Keratinocyte (primary cell): ENCODE results near the gene EXD3. TPM values are rescaled to one million over a fixed set of nuclear protein-coding genes. Genes with fewer than 3 reads are reported as not detected.

Experiments used
- DNase-seq: peaks from one replicate; pipeline ENCODE4 v3.0.0-alpha.2; 2011; ENCODE audit warnings: low read depth, missing footprints, low spot score
- FAIRE-seq: peaks from 2 replicates; lab custom pipeline; 2011; peaks lifted over from hg19 to GRCh38; lab: Jason Lieb, UNC
- H2AFZ ChIP-seq: 2 replicates; pipeline ENCODE4 v1.6.0; 2012; ENCODE audit warnings: low read length, control low read depth, inconsistent platforms; ENCODE audit not compliant: control insufficient read depth
- H3K27ac ChIP-seq: 2 replicates; pipeline ENCODE4 v1.5.1; 2011; ENCODE audit warnings: low read length; ENCODE audit not compliant: control insufficient read depth, insufficient read depth
- H3K27me3 ChIP-seq: 3 replicates; pipeline ENCODE4 v1.6.0; 2011; ENCODE audit warnings: low read length; ENCODE audit not compliant: control insufficient read depth, insufficient read depth; ENCODE audit errors: extremely low read depth
- H3K36me3 ChIP-seq, 2 experiments: 2 replicates in 1 of 2; 3 replicates in 1 of 2; pipeline ENCODE4 v1.5.1; 2011; ENCODE audit warnings: low read length in 2 of 2, mild to moderate bottlenecking in 1 of 2; ENCODE audit not compliant: control insufficient read depth in 2 of 2, insufficient read depth in 2 of 2; ENCODE audit errors: extremely low read depth in 1 of 2
- H3K4me1 ChIP-seq: 3 replicates; pipeline ENCODE4 v1.5.1; 2011; ENCODE audit warnings: low read length; ENCODE audit not compliant: control insufficient read depth, insufficient read depth; ENCODE audit errors: extremely low read depth
- H3K4me2 ChIP-seq: 3 replicates; pipeline ENCODE4 v1.6.0; 2011; ENCODE audit warnings: low read depth, low read length; ENCODE audit not compliant: control insufficient read depth, insufficient read depth; ENCODE audit errors: extremely low read depth
- H3K4me3 ChIP-seq, 3 experiments: fragments of 200-600 bp in 1 of 3; sonication (generic) in 1 of 3; 2 replicates in 2 of 3; 3 replicates in 1 of 3; pipeline ENCODE4 v1.5.1; 2011 to 2016; ENCODE audit warnings: low read length in 3 of 3, mild to moderate bottlenecking in 3 of 3, control low read depth in 2 of 3, inconsistent platforms in 1 of 3, low read depth in 1 of 3, mixed read lengths in 1 of 3, mixed run types in 1 of 3, moderate library complexity in 1 of 3; ENCODE audit not compliant: control insufficient read depth in 2 of 3, insufficient read depth in 2 of 3; ENCODE audit errors: extremely low read depth in 1 of 3
- H3K79me2 ChIP-seq: 2 replicates; pipeline ENCODE4 v1.6.0; 2012; ENCODE audit warnings: low read length; ENCODE audit not compliant: control insufficient read depth, insufficient read depth
- H3K9ac ChIP-seq: 3 replicates; pipeline ENCODE4 v1.6.0; 2011; ENCODE audit warnings: low read length; ENCODE audit not compliant: control insufficient read depth, insufficient read depth; ENCODE audit errors: extremely low read depth
- H3K9me1 ChIP-seq: 3 replicates; pipeline ENCODE4 v1.6.0; 2011; ENCODE audit warnings: low read length; ENCODE audit not compliant: control insufficient read depth, insufficient read depth; ENCODE audit errors: extremely low read depth
- H3K9me3 ChIP-seq: 2 replicates; pipeline ENCODE4 v1.5.1; 2012; ENCODE audit warnings: low read depth, low read length; ENCODE audit not compliant: control insufficient read depth
- H4K20me1 ChIP-seq: 3 replicates; pipeline ENCODE4 v1.6.0; 2011; ENCODE audit warnings: low read length; ENCODE audit not compliant: control insufficient read depth, insufficient read depth; ENCODE audit errors: extremely low read depth
- EZH2 ChIP-seq: IDR thresholded peaks from one replicate; pipeline ENCODE4 v1.6.1; 2012; ENCODE audit warnings: inconsistent platforms, mild to moderate bottlenecking, low read length, moderate library complexity
- dilution Hi-C: fragments of 300-500 bp; cut with MboI; formaldehyde crosslinking; loops from one replicate; pipeline ENCODE4 v1.7.0; 2020; ENCODE audit warnings: low sequenced_read_pairs; ENCODE audit not compliant: extremely low pct_ligation_motif_present
- polyA plus RNA-seq, 5 experiments: library from polyadenylated mRNA; depleted of rRNA in 3 of 5; stranded (reverse) in 3 of 5; stranded (forward) in 1 of 5; unstranded in 1 of 5; fragments of >200 nt; gene quantifications; 1 replicate in 1 of 5; 2 replicates in 3 of 5; 3 replicates in 1 of 5; pipeline versions ENCODE4 v1.2.1 to v1.2.3, GENCODE V29; 2011 to 2012; ENCODE audit warnings: missing spikeins in 2 of 5, low read depth in 1 of 5, low replicate concordance in 1 of 5
- TF ChIP-seq, protein P1 (sequence below), 3 experiments: IDR thresholded peaks in 1 of 3; conservative IDR thresholded peaks in 1 of 3; optimal IDR thresholded peaks in 1 of 3; 2 replicates in 2 of 3; 3 replicates in 1 of 3; pipeline versions ENCODE3 to v1.5.1; 2011; ENCODE audit warnings: low read length in 3 of 3, mild to moderate bottlenecking in 3 of 3, moderate library complexity in 2 of 3, control low read depth in 1 of 3, inconsistent platforms in 1 of 3; ENCODE audit not compliant: insufficient read depth in 2 of 3; ENCODE audit errors: extremely low read depth in 1 of 3

The EXD3 gene
- polyA plus RNA-seq, 1 donor (not counting 4 experiments of a cell fraction or from before 2014, with no cell fraction given), result 1.5 TPM

DNA sequence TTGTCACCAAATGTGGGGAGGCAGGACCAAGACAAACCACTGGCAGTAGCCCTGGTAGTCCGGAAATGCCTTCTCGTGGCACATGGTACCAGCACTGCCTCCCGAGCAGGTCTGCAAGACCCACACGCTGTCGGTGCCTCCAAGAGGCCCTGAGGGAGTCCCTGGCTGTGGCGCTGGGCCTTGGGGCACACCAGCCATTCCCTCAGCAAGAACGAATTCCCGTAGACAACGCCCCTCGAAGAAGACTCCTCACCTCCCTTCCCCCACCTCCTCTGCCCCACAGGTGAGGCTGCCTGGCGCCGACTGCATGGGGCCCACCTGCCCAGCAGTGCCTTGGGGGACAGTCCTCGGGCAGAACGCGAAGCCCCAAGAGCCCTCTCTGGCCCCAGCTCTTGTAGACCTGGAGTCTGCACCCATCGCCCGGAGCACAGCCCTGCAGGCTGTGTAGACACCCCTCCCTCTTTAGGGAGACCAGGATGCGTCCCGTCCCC, 56.0 kb downstream of the EXD3 start:
- Histone ChIP-seq H3K9ac (no peak overlapping the region), H3K4me1 (no peaks in the 10 kb centered on the region), H3K36me3 (peaks cover 0 to 1% of the 10 kb centered on the region in 2 experiments), H2AFZ (no peak overlapping the region), H3K79me2 (no peaks in the 10 kb centered on the region), H3K4me2 (no peak overlapping the region), H3K4me3 (no peak overlapping the region), H3K27me3 (no peaks in the 10 kb centered on the region), H3K9me1 (no peaks in the 10 kb centered on the region), H3K27ac (no peak overlapping the region), H4K20me1 (no peaks in the 10 kb centered on the region), H3K9me3 (peaks cover 5% of the 10 kb centered on the region)
- dilution Hi-C loops, result no loop called here
- FAIRE-seq (no peak), DNase-seq (no peak)
- TF ChIP-seq EZH2, result no peak

DNA sequence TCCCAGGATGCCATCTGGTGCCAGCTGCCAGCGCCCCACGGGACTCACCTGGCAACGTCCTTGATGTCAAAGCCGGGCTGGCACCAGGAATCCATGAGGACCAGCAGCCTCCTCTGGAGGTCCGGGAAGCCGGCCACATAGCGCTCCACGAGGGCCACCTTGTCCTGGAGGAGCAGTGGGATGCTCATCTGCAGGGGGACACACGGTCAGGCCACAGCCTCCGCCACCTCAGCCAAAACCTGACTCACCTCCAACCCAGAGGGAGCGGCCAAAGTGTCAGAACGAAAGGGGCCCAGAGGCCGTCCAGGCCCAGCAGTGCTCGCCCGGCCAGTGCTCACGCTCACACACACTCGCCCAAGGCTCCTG, 56.5 kb downstream of the EXD3 start:
- H2AFZ ChIP-seq, result no peak overlapping the region
- H4K20me1 ChIP-seq, result no peaks in the 10 kb centered on the region
- dilution Hi-C loops, result no loop called here
- DNase-seq (no peak), FAIRE-seq (no peak)
- no peak overlapping the region for H3K27ac ChIP-seq
- H3K4me2 ChIP-seq, result no peak overlapping the region
- H3K9me3 ChIP-seq, result peaks cover 5% of the 10 kb centered on the region
- H3K36me3 ChIP-seq, result peaks cover 0 to 1% of the 10 kb centered on the region in 2 experiments
- no peaks in the 10 kb centered on the region for H3K27me3 ChIP-seq
- no peaks in the 10 kb centered on the region for H3K79me2 ChIP-seq
- H3K9ac ChIP-seq, result no peak overlapping the region
- no peaks in the 10 kb centered on the region for H3K9me1 ChIP-seq
- no peaks in the 10 kb centered on the region for H3K4me1 ChIP-seq
- no peak overlapping the region for H3K4me3 ChIP-seq
- TF ChIP-seq, protein P1, sequence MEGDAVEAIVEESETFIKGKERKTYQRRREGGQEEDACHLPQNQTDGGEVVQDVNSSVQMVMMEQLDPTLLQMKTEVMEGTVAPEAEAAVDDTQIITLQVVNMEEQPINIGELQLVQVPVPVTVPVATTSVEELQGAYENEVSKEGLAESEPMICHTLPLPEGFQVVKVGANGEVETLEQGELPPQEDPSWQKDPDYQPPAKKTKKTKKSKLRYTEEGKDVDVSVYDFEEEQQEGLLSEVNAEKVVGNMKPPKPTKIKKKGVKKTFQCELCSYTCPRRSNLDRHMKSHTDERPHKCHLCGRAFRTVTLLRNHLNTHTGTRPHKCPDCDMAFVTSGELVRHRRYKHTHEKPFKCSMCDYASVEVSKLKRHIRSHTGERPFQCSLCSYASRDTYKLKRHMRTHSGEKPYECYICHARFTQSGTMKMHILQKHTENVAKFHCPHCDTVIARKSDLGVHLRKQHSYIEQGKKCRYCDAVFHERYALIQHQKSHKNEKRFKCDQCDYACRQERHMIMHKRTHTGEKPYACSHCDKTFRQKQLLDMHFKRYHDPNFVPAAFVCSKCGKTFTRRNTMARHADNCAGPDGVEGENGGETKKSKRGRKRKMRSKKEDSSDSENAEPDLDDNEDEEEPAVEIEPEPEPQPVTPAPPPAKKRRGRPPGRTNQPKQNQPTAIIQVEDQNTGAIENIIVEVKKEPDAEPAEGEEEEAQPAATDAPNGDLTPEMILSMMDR (optimal IDR thresholded peaks at IDR 0.05 in 1 of 3, IDR thresholded peaks at IDR 0.05 in 1 of 3, conservative IDR thresholded peaks at IDR 0.05 in 1 of 3; ENCODE audit: extremely low read depth in 1 of 3, insufficient read depth in 2 of 3, low read length in 3 of 3), result no peak
- TF ChIP-seq EZH2, result no peak
